EL (cell line): ENCODE data around the gene OSBPL5.

Source experiments
- DNase-seq: peaks from one replicate; pipeline ENCODE4 v3.0.0-alpha.2; 2016

The OSBPL5 gene

GRCh38 chr11:3162410-3163240 is 2.5 kb downstream of the OSBPL5 start:
- DNase-seq: no peak

DNA sequence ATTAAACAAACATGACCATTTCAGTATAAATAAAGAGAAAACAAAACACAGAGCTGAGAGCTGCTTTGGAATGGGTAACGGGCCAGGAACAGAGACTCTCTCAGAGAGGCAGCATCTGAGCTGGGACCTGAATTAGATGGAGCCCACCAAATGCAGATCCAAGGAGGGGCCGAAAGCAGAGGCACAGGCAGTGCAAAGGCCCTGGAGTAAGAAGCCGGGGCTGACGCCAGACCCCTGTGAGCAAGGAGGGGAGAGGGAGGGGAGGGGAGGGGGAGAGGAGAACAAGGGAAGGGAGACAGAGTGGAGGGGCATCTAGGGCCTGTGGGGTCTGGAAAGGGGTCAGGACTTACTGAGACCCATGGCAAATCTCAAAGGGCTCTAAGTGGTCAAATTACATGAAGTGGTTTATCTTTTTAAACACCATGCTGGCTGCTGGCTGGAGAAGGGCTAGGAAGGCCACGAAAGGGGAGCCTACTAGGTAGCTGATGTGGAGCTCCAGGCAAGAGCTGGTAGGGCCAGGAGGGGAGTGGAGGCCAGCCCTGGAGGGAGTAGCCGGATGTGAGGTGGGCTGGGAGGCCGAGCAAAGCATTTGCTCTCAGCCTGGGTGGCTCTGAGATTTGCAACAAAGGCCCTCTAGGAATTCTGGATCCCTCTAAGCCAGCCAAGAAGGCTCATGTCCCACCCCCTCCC is 3.2 kb downstream of the OSBPL5 start:
- no peak for DNase-seq

- DNase-seq: peak; percentile 54
Observed at GRCh38 chr11:3161309-3161708, 3.8 kb downstream of the OSBPL5 start.

GRCh38 chr11:3160252-3161031 is 4.7 kb downstream of the OSBPL5 start:
- DNase-seq: peak; percentile 96

DNA sequence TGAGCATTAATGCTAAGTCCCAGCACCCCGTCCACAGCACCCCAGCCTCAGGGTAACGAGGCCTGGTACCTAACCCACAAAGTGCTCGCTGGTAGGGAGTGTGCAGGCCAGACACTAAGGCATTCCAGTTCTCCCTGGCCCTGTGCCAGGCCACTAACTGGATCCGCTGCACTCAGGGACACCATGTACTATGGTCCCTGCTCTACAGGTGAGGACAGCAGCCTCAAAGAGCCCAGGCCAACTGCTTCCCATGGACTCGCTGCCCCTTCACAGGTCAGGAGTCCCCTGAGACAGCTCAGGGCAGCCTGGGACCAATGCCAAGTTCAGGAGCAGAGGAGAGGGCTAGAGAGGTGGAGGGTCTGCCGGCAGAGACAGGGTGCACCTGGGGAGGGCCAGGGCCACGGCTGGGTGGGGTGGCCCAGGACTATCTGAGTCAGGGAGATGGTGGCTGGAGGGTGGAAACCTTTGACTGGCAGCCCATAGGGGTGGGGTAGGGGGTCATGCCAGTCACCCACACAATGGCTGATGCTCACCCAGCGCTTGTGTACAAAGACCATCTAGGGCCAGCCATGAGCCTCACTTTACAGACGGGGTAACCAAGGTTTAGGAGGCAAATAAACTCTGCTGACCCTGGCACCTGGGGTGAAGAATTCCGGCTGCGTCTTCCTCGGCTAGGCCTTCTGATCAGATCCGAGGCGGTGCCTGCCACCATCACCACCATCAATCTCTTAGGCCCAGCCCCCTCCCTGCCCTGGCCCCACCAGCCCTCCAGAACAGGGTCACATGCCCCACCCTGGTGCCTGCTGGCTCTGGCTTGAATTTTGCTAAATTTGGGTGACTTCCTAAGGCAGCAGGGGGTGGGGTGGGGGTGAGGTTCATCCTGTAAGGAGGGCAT is 5.6 kb downstream of the OSBPL5 start:
- no peak for DNase-seq

DNA sequence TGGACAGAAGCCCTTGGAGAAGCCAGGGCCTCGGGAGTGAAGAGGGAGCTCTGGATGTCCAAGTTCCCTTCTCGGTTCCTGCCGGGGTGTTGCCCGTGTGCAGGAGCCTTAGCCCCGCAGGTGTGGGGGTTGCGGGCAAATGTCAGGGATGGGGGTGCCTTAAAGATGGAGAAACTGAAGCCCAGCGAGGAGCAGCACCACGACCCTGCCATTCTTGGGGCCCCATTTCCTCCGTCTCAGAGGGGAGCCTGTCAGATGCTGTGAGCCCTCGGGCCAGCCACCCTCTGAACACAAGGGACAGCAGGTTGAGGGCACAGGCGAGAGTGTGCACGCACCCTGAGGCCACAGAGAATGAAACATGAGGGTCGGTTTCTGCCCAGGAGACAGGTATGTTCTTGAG is 6.3 kb downstream of the OSBPL5 start:
- DNase-seq: no peak

- no peak for DNase-seq
Observed at GRCh38 chr11:3158131-3158591, 6.9 kb downstream of the OSBPL5 start.

DNA sequence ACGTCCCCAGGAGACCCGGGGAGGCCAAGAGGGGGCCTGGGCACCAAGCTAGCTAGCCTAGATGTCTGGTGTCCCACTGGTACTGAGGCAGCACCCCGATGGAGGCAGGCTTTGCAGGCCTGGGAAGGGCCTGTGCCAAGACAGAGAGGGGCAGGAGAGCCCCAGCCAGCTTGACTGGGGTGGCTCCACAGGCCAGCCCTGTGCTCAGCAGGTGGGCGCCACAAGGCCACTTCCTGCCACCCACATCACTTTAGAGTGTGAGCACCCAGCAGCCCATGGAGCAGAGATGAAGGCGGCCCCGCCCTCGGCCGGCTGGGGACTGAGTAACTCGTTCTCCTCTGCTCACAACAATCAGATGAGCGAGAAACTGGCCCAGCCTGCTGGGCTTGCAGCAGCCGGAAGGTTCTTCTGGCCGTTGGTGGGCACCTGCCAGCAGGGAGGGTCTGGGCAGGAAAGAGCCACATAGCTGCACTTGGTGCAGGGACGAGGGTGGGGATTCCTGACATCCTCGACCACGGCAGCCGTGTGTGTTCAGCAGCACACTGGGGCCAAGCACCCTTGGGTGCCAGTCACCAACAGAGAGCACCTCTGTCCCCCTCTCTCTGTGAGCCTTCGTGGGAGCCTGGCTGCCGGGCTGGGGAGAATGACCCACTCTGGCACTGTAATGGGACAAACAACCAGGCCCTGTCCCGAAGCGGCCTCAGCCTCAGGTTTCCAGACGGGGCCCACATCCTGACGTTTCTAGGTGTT is 7.6 kb downstream of the OSBPL5 start:
- no peak for DNase-seq

DNA sequence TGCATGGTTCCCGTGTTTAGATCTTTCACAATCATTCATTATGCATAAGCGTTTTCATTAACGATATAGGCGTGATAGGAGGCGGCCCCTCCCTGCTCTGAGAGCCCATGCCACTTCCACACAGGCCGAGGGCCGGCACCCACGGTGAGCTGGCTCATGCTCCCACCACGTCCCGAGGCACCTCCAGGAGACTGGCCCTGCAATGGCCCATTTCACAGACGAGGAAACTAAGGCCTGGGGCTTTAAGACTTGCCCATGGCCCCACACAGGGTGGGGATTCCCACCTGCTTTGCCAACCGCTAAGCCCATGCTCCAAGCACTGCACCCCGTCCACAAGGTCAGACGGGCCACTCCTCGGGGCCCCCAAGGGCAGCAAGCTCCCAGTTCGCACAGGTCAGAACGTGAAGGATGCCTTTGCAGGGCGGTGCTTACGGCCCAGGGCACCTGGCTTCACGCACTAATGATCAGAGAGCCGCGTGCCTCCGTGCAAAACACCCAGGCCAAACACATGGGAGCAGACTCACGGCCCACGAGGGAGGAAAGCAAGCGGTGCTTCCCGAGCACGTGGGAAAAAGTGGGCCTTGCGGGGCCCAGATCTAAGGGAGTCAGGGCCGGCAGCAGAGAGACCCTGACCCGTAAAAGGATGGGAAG is 8.3 kb downstream of the OSBPL5 start:
- no peak for DNase-seq

- DNase-seq: peak; percentile 22
Observed at GRCh38 chr11:3156282-3156660, 8.8 kb downstream of the OSBPL5 start.

- peak; percentile 42 for DNase-seq
Observed at GRCh38 chr11:3155691-3156258, 9.3 kb downstream of the OSBPL5 start.

- DNase-seq: no peak
Observed at GRCh38 chr11:3155216-3155615, 9.9 kb downstream of the OSBPL5 start.

- peak; percentile 9 for DNase-seq
Observed at GRCh38 chr11:3154001-3154599, 11.0 kb downstream of the OSBPL5 start.

GRCh38 chr11:3153291-3153861 is 11.7 kb downstream of the OSBPL5 start:
- DNase-seq: peak; percentile 88

GRCh38 chr11:3152471-3153110 is 12.5 kb downstream of the OSBPL5 start:
- peak; percentile 24 for DNase-seq

DNA sequence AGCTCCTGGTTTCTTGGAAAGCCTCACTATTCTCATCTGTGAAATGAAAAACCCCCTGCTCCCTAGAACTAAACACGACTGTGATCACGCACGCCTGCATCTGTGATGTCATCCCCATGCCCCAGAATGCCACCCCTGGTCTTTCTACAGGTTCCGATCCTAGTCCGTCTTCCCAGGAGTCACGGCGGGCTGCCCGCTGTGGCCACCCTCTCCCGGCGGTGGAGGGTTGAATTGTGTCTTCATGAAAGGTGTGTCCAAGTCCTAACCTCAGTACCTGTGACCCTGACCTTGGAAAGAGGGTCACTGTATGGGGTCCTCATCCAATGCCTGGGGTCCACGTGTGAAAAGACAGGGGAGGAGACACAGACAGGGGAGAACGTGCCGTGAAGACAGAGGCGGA is 14.4 kb downstream of the OSBPL5 start:
- DNase-seq: no peak

DNA sequence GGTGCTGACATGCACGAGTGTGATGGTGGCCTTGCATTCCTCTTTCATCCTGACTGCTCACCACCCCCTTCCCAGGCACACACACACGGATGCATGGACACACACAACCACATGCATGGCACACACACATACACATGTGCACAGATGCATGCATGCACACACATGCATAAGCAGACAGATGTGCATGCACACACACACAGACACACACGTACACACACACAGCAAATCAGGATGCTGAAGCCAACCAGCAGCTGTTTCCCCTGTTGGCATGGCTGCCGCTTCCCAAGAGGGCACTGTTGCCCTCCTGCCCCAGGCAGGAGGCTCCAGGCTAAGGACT is 15.3 kb downstream of the OSBPL5 start:
- DNase-seq: no peak

- no peak for DNase-seq
Observed at GRCh38 chr11:3148990-3149851, 15.9 kb downstream of the OSBPL5 start.
